Measurements from ENCODE around the gene OR4D11.

The OR4D11 gene

DNA sequence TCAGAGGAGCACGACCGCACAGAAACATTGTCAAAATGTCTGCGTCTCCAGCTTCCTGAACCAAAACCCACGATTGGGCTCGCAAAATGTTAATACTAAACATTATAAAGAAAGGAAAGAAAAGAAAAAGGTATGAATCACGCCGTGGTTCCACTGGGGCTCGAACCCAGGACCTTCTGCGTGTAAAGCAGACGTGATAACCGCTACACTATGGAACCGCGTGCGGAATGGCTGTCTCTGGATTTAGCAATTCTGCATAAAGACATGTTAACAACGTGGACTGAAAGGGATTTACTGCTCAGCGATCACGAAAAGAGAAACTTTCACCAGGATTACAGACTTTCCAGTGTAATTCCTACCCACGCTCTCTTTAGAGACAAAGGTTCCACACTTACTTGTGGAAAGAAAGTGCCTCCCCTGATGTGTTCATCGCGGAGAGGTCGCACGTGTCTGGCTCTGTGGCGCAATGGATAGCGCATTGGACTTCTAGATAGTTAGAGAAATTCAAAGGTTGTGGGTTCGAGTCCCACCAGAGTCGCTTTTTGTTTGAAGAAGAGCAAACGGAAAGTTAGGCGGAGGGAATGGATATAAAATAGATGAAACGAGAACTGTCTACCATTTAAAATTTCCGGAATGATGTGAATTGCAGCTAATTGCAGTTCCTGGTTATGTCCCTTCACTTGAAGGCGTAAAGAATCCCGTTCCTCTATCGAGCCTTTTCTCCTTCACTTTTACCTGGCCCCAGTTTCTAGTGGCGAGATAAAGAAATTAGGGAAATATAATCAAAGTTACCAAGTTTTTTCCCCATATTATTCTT, 47.7 kb downstream of the OR4D11 start:
- H3K9me3 ChIP-seq (ENCODE audit: control insufficient read depth, insufficient read depth, low read length) = no peaks in the 10 kb centered on the region
- peak overlapping the region; percentile 76 for H3K9ac ChIP-seq (ENCODE audit: low read depth, low read length)
- peaks cover 6% of the 10 kb centered on the region for H3K27me3 ChIP-seq (ENCODE audit: control insufficient read depth, insufficient read depth, low read length)
- H3K36me3 ChIP-seq (ENCODE audit: control insufficient read depth, insufficient read depth, low read length) = no peaks in the 10 kb centered on the region
- peaks cover 2% of the 10 kb centered on the region for H3K4me1 ChIP-seq (ENCODE audit: control insufficient read depth, insufficient read depth, low read length)
- peak overlapping the region; percentile 81 for H3K4me3 ChIP-seq (ENCODE audit: low read depth, low read length)

DNA sequence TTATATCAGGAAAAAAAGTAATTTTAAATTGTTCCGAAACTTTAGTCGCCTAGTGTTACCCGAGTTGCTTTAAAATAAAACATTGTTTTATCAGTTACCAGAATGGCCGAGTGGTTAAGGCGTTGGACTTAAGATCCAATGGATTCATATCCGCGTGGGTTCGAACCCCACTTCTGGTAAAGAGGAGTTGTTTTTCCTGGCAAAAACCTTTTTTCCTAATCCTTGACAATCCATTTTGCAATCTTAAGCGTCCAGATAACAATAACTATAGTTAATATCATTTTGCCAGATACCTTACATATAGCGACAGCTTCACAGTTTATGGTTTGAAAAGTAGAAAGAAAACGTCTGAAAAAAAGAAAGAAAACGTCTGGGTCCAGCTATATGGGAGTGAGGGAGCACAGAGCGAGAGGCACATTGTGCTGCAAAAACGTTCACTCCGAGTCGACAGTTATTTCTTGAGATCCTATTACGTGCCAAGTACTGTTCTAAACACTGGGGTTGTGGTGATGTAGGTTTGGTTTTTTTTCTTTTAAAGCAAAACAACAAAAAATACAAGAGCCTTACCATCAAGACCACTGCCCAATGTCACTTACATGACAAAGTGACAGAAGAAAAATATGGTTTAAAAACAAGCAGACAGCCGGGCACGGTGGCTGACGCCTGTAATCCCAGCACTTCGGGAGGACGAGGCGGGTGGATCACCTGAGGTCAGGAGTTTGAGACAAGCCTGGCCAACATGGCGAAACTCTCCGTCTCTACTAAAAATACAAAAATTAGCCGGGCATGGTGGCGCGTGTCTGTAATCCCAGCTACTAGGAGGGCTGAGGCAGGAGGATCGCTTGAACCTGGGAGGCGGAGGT, 48.5 kb downstream of the OR4D11 start:
- Histone ChIP-seq H3K27me3 (ENCODE audit: control insufficient read depth, insufficient read depth, low read length) (peaks cover 6% of the 10 kb centered on the region), H3K4me1 (ENCODE audit: control insufficient read depth, insufficient read depth, low read length) (peaks cover 2% of the 10 kb centered on the region), H3K9me3 (ENCODE audit: control insufficient read depth, insufficient read depth, low read length) (no peaks in the 10 kb centered on the region), H3K4me3 (ENCODE audit: low read depth, low read length) (peak overlapping the region; percentile 81), H3K36me3 (ENCODE audit: control insufficient read depth, insufficient read depth, low read length) (no peaks in the 10 kb centered on the region), H3K9ac (ENCODE audit: low read depth, low read length) (no peak overlapping the region)

DNA sequence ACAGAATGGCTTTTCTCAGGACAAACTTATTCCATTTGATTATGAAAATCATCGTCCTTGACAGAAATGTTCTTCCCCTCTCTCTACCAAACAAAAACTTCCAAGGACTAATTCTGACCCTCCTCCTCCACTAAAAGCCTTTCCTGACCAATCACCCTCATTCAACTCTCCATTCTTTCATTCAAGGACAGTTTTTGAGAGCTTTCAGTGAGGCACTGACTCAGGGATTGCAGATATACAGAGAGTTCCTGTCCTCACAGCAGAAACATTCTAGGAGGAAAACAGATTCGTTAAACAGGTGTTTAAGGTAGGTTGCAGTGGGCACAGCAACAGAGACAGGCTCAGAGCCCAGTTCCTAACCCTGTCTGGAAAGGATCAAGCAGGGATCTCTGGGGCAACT, 49.5 kb downstream of the OR4D11 start:
- Histone ChIP-seq H3K9ac (ENCODE audit: low read depth, low read length) (no peak overlapping the region), H3K36me3 (ENCODE audit: control insufficient read depth, insufficient read depth, low read length) (no peaks in the 10 kb centered on the region), H3K27me3 (ENCODE audit: control insufficient read depth, insufficient read depth, low read length) (peaks cover 6% of the 10 kb centered on the region), H3K9me3 (ENCODE audit: control insufficient read depth, insufficient read depth, low read length) (no peaks in the 10 kb centered on the region), H3K4me1 (ENCODE audit: control insufficient read depth, insufficient read depth, low read length) (no peaks in the 10 kb centered on the region), H3K4me3 (ENCODE audit: low read depth, low read length) (no peak overlapping the region)

DNA sequence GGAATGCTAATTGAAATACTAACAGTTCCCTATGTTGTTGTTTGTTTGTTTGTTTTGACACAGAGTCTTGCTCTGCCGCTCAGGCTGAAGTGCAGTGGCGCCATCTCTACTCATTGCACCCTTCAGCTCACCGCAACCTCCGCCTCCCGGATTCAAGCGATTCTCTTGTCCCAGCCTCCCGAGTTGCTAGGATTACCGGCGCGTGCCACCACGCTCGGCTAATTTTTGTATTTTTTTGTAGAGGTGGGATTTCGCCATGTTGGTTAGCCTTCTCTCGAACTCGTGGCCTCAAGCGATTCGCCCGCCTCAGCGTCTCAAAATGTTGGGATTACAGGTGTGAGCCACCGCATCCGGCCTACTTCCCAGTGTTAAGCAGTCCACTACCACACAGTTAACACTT, 49.9 kb downstream of the OR4D11 start:
- H3K9ac ChIP-seq (ENCODE audit: low read depth, low read length) = no peak overlapping the region
- H3K36me3 ChIP-seq (ENCODE audit: control insufficient read depth, insufficient read depth, low read length) = no peaks in the 10 kb centered on the region
- no peaks in the 10 kb centered on the region for H3K9me3 ChIP-seq (ENCODE audit: control insufficient read depth, insufficient read depth, low read length)
- peaks cover 6% of the 10 kb centered on the region for H3K27me3 ChIP-seq (ENCODE audit: control insufficient read depth, insufficient read depth, low read length)
- H3K4me1 ChIP-seq (ENCODE audit: control insufficient read depth, insufficient read depth, low read length) = no peaks in the 10 kb centered on the region
- no peak overlapping the region for H3K4me3 ChIP-seq (ENCODE audit: low read depth, low read length)
